ENCODE measurements around the gene LZTS3.
"Not testable (repeated sequence)": the region's sequence is repeated elsewhere in the genome, so short reads cannot be mapped to it uniquely, and the experiment has no call there.

- TF ChIP-seq CTCF (IDR thresholded peaks at IDR 0.05; ENCODE audit: low read depth, low read length); EZH2phosphoT487 (IDR thresholded peaks at IDR 0.05; ENCODE audit: low read depth): not testable (repeated sequence)
Observed at GRCh38 chr20:3152057-3152644, 21.2 kb downstream of the LZTS3 start.

All from OCI-LY3 (cell line).